ENCODE measurements around the gene DDOST.

Gene DDOST

GRCh38 chr1:20658166-20658915 lies 2.8 kb downstream of the DDOST start:
- no peak for DNase-seq

- no peak for DNase-seq
Observed at GRCh38 chr1:20657024-20657423, 4.1 kb downstream of the DDOST start.

GRCh38 chr1:20654104-20654690 lies 7.0 kb downstream of the DDOST start:
- DNase-seq, result no peak

- DNase-seq, result no peak
Observed at GRCh38 chr1:20652300-20652699, 8.9 kb downstream of the DDOST start.

- no peak for DNase-seq
Observed at GRCh38 chr1:20648946-20649345, 12.2 kb downstream of the DDOST start.

GRCh38 chr1:20648438-20648837 lies 12.7 kb downstream of the DDOST start:
- DNase-seq, result no peak

GRCh38 chr1:20645414-20645813 lies 15.8 kb downstream of the DDOST start:
- no peak for DNase-seq

- DNase-seq, result no peak
Observed at GRCh38 chr1:20644416-20644815, 16.8 kb downstream of the DDOST start.

- DNase-seq, result no peak
Observed at GRCh38 chr1:20643080-20643479, 18.1 kb downstream of the DDOST start.

GRCh38 chr1:20641975-20642374 lies 19.2 kb downstream of the DDOST start:
- no peak for DNase-seq

- peak; percentile 38 for DNase-seq
Observed at GRCh38 chr1:20640183-20640597, 21.0 kb downstream of the DDOST start.

GRCh38 chr1:20636785-20637347 lies 24.3 kb downstream of the DDOST start:
- no peak for DNase-seq

- no peak for DNase-seq
Observed at GRCh38 chr1:20634594-20635084, 26.5 kb downstream of the DDOST start.

GRCh38 chr1:20634065-20634593 lies 27.0 kb downstream of the DDOST start:
- peak; percentile 11 for DNase-seq

- DNase-seq, result peak; percentile 82
Observed at GRCh38 chr1:20633190-20634064, 27.7 kb downstream of the DDOST start, which contains the start of gene PINK1. PINK1 (plus strand) TSS chr1:20633458; CDS start chr1:20633549, 91 bp downstream.

- DNase-seq, result no peak
Observed at GRCh38 chr1:20632386-20632785, 28.8 kb downstream of the DDOST start.

- no peak for DNase-seq
Observed at GRCh38 chr1:20630729-20631128, 30.4 kb downstream of the DDOST start.

- DNase-seq, result no peak
Observed at GRCh38 chr1:20626524-20626923, 34.6 kb downstream of the DDOST start.

GRCh38 chr1:20626098-20626427 lies 35.1 kb downstream of the DDOST start:
- no peak for DNase-seq

- DNase-seq, result no peak
Observed at GRCh38 chr1:20625176-20626097, 35.7 kb downstream of the DDOST start.

- DNase-seq, result no peak
Observed at GRCh38 chr1:20624709-20625108, 36.5 kb downstream of the DDOST start.

GRCh38 chr1:20621012-20621411 lies 40.2 kb downstream of the DDOST start:
- no peak for DNase-seq
